ENCODE measurements around the gene MYO1B.

The MYO1B gene

GRCh38 chr2:191328150-191328809 lies 83.1 kb downstream of the MYO1B start:
- no peak for DNase-seq

- DNase-seq: no peak
Observed at GRCh38 chr2:191329841-191330240, 84.6 kb downstream of the MYO1B start.

GRCh38 chr2:191333911-191334357 lies 88.7 kb downstream of the MYO1B start:
- DNase-seq: no peak

GRCh38 chr2:191335875-191336464 lies 90.8 kb downstream of the MYO1B start:
- DNase-seq: no peak

GRCh38 chr2:191341436-191341835 lies 96.2 kb downstream of the MYO1B start:
- DNase-seq: no peak

- no peak for DNase-seq
Observed at GRCh38 chr2:191343796-191344338, 98.7 kb downstream of the MYO1B start.

- DNase-seq: no peak
Observed at GRCh38 chr2:191345788-191346187, 100.6 kb downstream of the MYO1B start.

- DNase-seq: no peak
Observed at GRCh38 chr2:191347154-191347553, 102.0 kb downstream of the MYO1B start.

GRCh38 chr2:191347881-191348280 lies 102.7 kb downstream of the MYO1B start:
- DNase-seq: no peak

GRCh38 chr2:191349990-191350389 lies 104.8 kb downstream of the MYO1B start:
- DNase-seq: no peak

GRCh38 chr2:191350826-191351225 lies 105.6 kb downstream of the MYO1B start:
- DNase-seq: no peak

- DNase-seq: no peak
Observed at GRCh38 chr2:191351298-191351697, 106.1 kb downstream of the MYO1B start.

GRCh38 chr2:191351921-191352320 lies 106.7 kb downstream of the MYO1B start:
- no peak for DNase-seq

GRCh38 chr2:191352536-191352935 lies 107.3 kb downstream of the MYO1B start:
- no peak for DNase-seq

GRCh38 chr2:191355170-191355758 lies 110.1 kb downstream of the MYO1B start:
- no peak for DNase-seq

- no peak for DNase-seq
Observed at GRCh38 chr2:191357678-191358077, 112.5 kb downstream of the MYO1B start.

- no peak for DNase-seq
Observed at GRCh38 chr2:191358325-191359025, 113.3 kb downstream of the MYO1B start.

GRCh38 chr2:191359133-191359532 lies 113.9 kb downstream of the MYO1B start:
- DNase-seq: no peak

- no peak for DNase-seq
Observed at GRCh38 chr2:191360918-191361317, 115.7 kb downstream of the MYO1B start.

GRCh38 chr2:191362841-191363240 lies 117.6 kb downstream of the MYO1B start:
- no peak for DNase-seq

GRCh38 chr2:191363267-191363666 lies 118.1 kb downstream of the MYO1B start:
- no peak for DNase-seq

- no peak for DNase-seq
Observed at GRCh38 chr2:191365089-191365488, 119.9 kb downstream of the MYO1B start.

- no peak for DNase-seq
Observed at GRCh38 chr2:191366199-191366598, 121.0 kb downstream of the MYO1B start.

- no peak for DNase-seq
Observed at GRCh38 chr2:191369034-191369433, 123.8 kb downstream of the MYO1B start.
